ENCODE data around the gene NDRG4. TPM values are rescaled to one million over a fixed set of nuclear protein-coding genes. Genes with fewer than 3 reads are reported as not detected.

NDRG4 gene
- total and polyA plus RNA-seq, 2 donors (not counting 1 experiment from before 2014, with no cell fraction given): 4.0 to 5.1 TPM

DNA sequence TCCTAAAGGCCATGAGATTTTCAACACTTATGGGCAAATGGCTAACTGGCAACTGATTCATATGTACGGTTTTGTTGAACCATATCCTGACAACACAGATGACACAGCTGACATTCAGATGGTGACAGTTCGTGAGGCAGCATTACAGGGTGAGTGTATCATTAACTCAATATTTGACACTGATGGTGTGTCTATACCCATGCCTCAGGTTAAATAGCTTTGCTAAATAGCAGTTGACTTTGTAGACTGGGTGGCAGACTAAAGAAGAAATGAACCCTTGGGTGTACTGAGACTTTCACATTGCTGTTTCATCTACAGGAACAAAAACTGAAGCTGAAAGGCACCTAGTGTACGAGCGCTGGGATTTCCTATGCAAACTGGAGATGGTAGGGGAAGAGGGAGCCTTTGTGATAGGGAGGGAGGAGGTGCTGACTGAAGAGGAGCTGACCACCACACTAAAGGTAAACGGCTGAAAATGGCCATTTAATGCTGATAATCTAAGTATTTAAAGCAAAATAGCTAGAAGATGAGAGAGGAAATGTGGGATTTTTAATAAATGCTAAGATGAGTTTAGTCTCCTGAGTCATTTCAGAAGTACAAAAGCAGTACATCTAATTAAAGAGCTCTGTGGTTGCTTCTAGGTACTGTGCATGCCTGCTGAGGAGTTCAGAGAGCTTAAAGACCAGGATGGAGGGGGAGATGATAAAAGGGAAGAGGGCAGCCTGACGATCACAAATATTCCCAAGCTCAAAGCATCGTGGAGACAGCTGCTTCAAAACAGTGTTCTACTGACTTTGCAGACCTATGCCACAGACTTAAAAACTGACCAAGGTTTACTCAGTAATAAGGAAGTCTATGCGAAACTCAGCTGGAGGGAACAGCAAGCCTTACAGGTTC lies 18.4 kb downstream of the NDRG4 start:
- no peak for DNase-seq (ENCODE audit: low read depth in 2 of 2)
- peaks cover 10% of the 10 kb centered on the region for H3K36me3 ChIP-seq (ENCODE audit: control insufficient read depth, insufficient read depth, low read length)
- no peak for TF ChIP-seq EZH2 (IDR thresholded peaks at IDR 0.05; ENCODE audit: low read length, missing control alignments)
- TF ChIP-seq, protein P1, sequence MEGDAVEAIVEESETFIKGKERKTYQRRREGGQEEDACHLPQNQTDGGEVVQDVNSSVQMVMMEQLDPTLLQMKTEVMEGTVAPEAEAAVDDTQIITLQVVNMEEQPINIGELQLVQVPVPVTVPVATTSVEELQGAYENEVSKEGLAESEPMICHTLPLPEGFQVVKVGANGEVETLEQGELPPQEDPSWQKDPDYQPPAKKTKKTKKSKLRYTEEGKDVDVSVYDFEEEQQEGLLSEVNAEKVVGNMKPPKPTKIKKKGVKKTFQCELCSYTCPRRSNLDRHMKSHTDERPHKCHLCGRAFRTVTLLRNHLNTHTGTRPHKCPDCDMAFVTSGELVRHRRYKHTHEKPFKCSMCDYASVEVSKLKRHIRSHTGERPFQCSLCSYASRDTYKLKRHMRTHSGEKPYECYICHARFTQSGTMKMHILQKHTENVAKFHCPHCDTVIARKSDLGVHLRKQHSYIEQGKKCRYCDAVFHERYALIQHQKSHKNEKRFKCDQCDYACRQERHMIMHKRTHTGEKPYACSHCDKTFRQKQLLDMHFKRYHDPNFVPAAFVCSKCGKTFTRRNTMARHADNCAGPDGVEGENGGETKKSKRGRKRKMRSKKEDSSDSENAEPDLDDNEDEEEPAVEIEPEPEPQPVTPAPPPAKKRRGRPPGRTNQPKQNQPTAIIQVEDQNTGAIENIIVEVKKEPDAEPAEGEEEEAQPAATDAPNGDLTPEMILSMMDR (conservative IDR thresholded peaks at IDR 0.05 in 1 of 2, IDR thresholded peaks at IDR 0.05 in 1 of 2; ENCODE audit: low read depth in 1 of 2, low read length in 2 of 2): no peak

DNA sequence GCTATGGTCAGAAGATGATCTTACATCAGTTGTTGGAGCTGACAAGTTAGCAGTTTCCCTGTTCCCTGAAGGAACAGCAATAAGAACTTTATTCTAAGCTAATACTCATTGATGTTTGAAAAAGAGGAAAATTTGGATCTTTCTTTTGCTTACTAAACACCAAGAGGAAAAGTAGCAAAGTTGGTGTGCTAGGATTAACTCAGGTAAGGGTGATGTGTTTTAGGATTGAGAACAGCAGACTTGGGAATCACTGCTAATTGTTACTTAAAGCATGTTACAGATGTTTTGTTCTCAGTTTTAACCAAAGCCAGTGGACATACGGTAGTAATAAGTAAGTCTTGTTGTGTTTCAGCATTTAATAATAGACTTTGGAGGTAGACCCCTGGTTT lies 19.0 kb downstream of the NDRG4 start:
- H3K9me3 ChIP-seq (ENCODE audit: control insufficient read depth, insufficient read depth, low read depth, low read length): no peaks in the 10 kb centered on the region
- H3K9ac ChIP-seq (ENCODE audit: insufficient read depth, low read length): no peak overlapping the region
- no peak overlapping the region for H2AFZ ChIP-seq (ENCODE audit: low read length)
- H3K4me2 ChIP-seq (ENCODE audit: extremely low read depth, insufficient read depth, low read length): no peak overlapping the region
- TF ChIP-seq, protein P1 (conservative IDR thresholded peaks at IDR 0.05 in 1 of 2, IDR thresholded peaks at IDR 0.05 in 1 of 2; ENCODE audit: low read depth in 1 of 2, low read length in 2 of 2): no peak
- TF ChIP-seq EZH2 (IDR thresholded peaks at IDR 0.05; ENCODE audit: low read length, missing control alignments): no peak
- no peaks in the 10 kb centered on the region for H3K27me3 ChIP-seq (ENCODE audit: control insufficient read depth, insufficient read depth, low read length)
- no peaks in the 10 kb centered on the region for H3K79me2 ChIP-seq (ENCODE audit: control insufficient read depth, insufficient read depth, low read length)
- H4K20me1 ChIP-seq (ENCODE audit: control insufficient read depth, extremely low read depth, insufficient read depth, low read length): no peaks in the 10 kb centered on the region
- H3K36me3 ChIP-seq (ENCODE audit: control insufficient read depth, insufficient read depth, low read length): peaks cover 10% of the 10 kb centered on the region
- DNase-seq (ENCODE audit: low read depth in 2 of 2): no peak
- no peak overlapping the region for H3K4me3 ChIP-seq (replicated peaks in 1 of 4; ENCODE audit: control extremely low read depth in 1 of 4, insufficient read depth in 1 of 4, low read depth in 3 of 4, low read length in 4 of 4)
- no peak overlapping the region for H3K27ac ChIP-seq (ENCODE audit: insufficient read depth, low read length)
- H3K4me1 ChIP-seq (ENCODE audit: control insufficient read depth, extremely low read depth, insufficient read depth, low read length): peaks cover 2% of the 10 kb centered on the region

More for the DNA sequence above, 18.4 kb downstream of the NDRG4 start:
- no peaks in the 10 kb centered on the region for H3K27me3 ChIP-seq (ENCODE audit: control insufficient read depth, insufficient read depth, low read length)
- peaks cover 2% of the 10 kb centered on the region for H3K4me1 ChIP-seq (ENCODE audit: control insufficient read depth, extremely low read depth, insufficient read depth, low read length)
- H4K20me1 ChIP-seq (ENCODE audit: control insufficient read depth, extremely low read depth, insufficient read depth, low read length): no peaks in the 10 kb centered on the region
- H3K9me3 ChIP-seq (ENCODE audit: control insufficient read depth, insufficient read depth, low read depth, low read length): no peaks in the 10 kb centered on the region
- H3K27ac ChIP-seq (ENCODE audit: insufficient read depth, low read length): no peak overlapping the region
- no peak overlapping the region for H3K4me2 ChIP-seq (ENCODE audit: extremely low read depth, insufficient read depth, low read length)
- no peak overlapping the region for H2AFZ ChIP-seq (ENCODE audit: low read length)
- no peak overlapping the region for H3K4me3 ChIP-seq (replicated peaks in 1 of 4; ENCODE audit: control extremely low read depth in 1 of 4, insufficient read depth in 1 of 4, low read depth in 3 of 4, low read length in 4 of 4)
- H3K79me2 ChIP-seq (ENCODE audit: control insufficient read depth, insufficient read depth, low read length): no peaks in the 10 kb centered on the region
- H3K9ac ChIP-seq (ENCODE audit: insufficient read depth, low read length): no peak overlapping the region

DNA sequence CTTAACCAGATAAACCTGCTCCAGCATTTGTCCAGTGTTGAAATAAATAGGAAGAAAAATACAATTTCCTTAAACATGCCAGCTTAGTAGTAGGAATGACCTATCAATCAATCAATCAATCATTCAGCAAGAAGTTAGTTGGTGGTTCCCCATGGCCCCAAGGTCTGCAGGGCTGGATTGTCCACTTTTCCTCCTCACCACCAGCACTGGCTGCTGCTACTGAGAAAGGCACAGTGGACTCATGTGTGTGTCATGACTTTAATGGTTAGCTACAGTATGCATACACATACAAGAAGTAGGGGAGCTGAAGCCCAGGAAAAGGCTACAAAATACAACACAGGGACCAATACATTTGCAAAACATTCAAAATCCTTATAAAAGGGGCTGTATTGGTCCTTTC lies 19.8 kb downstream of the NDRG4 start:
- Histone ChIP-seq H3K9ac (ENCODE audit: insufficient read depth, low read length) (no peak overlapping the region), H3K79me2 (ENCODE audit: control insufficient read depth, insufficient read depth, low read length) (no peaks in the 10 kb centered on the region), H2AFZ (ENCODE audit: low read length) (no peak overlapping the region), H4K20me1 (ENCODE audit: control insufficient read depth, extremely low read depth, insufficient read depth, low read length) (no peaks in the 10 kb centered on the region), H3K27ac (ENCODE audit: insufficient read depth, low read length) (no peak overlapping the region), H3K4me2 (ENCODE audit: extremely low read depth, insufficient read depth, low read length) (no peak overlapping the region), H3K9me3 (ENCODE audit: control insufficient read depth, insufficient read depth, low read depth, low read length) (no peaks in the 10 kb centered on the region), H3K27me3 (ENCODE audit: control insufficient read depth, insufficient read depth, low read length) (no peaks in the 10 kb centered on the region), H3K4me1 (ENCODE audit: control insufficient read depth, extremely low read depth, insufficient read depth, low read length) (peaks cover 2% of the 10 kb centered on the region), H3K4me3 (replicated peaks in 1 of 4; ENCODE audit: control extremely low read depth in 1 of 4, insufficient read depth in 1 of 4, low read depth in 3 of 4, low read length in 4 of 4) (no peak overlapping the region), H3K36me3 (ENCODE audit: control insufficient read depth, insufficient read depth, low read length) (peaks cover 10% of the 10 kb centered on the region)
- no peak for DNase-seq (ENCODE audit: low read depth in 2 of 2)
- TF ChIP-seq, protein P1 (conservative IDR thresholded peaks at IDR 0.05 in 1 of 2, IDR thresholded peaks at IDR 0.05 in 1 of 2; ENCODE audit: low read depth in 1 of 2, low read length in 2 of 2): no peak
- no peak for TF ChIP-seq EZH2 (IDR thresholded peaks at IDR 0.05; ENCODE audit: low read length, missing control alignments)
